RWPE2 (cell line): ENCODE results near the gene PUM1.

ENCODE experiments used
- ATAC-seq: fragments of 200-7000 bp; cut with Tn5 transposase; 3 replicates; pipeline ENCODE4 v1.9.1; 2021; ENCODE audit warnings: low read depth
- DNase-seq: peaks from one replicate; pipeline ENCODE4 v3.0.0-alpha.2; 2020; ENCODE audit warnings: low spot score
- H3K27ac ChIP-seq: fragments of 450-650 bp; 2 replicates; pipeline ENCODE4 v1.5.1; 2017; ENCODE audit warnings: mild to moderate bottlenecking; ENCODE audit not compliant: poor library complexity, severe bottlenecking
- H3K27me3 ChIP-seq: fragments of 250-450 bp; sonication (Bioruptor Pico); 2 replicates; pipeline ENCODE4 v1.5.1; 2021; ENCODE audit warnings: mild to moderate bottlenecking, moderate library complexity; ENCODE audit not compliant: insufficient read depth, poor library complexity, severe bottlenecking
- H3K36me3 ChIP-seq: fragments of 250-450 bp; sonication (Bioruptor Pico); 2 replicates; pipeline ENCODE4 v1.5.1; 2020; ENCODE audit warnings: low read depth, mild to moderate bottlenecking, moderate library complexity
- H3K4me1 ChIP-seq: fragments of 250-450 bp; sonication (Bioruptor Pico); 2 replicates; pipeline ENCODE4 v1.5.1; 2021; ENCODE audit warnings: mild to moderate bottlenecking, moderate library complexity; ENCODE audit not compliant: insufficient read depth, poor library complexity, severe bottlenecking
- H3K4me3 ChIP-seq: fragments of 250-450 bp; sonication (Bioruptor Pico); 2 replicates; pipeline ENCODE4 v1.5.1; 2021; ENCODE audit warnings: mild to moderate bottlenecking, moderate library complexity; ENCODE audit not compliant: severe bottlenecking
- H3K9me3 ChIP-seq: fragments of 250-450 bp; sonication (Bioruptor Pico); 2 replicates; pipeline ENCODE4 v1.5.1; 2021; ENCODE audit warnings: mild to moderate bottlenecking, moderate library complexity; ENCODE audit not compliant: severe bottlenecking
- TF ChIP-seq, protein P1 (sequence below): fragments of 450-650 bp; IDR thresholded peaks from one replicate; pipeline ENCODE4 v1.5.1; 2017; ENCODE audit warnings: mild to moderate bottlenecking, moderate library complexity; ENCODE audit not compliant: poor library complexity, severe bottlenecking

The PUM1 gene

DNA sequence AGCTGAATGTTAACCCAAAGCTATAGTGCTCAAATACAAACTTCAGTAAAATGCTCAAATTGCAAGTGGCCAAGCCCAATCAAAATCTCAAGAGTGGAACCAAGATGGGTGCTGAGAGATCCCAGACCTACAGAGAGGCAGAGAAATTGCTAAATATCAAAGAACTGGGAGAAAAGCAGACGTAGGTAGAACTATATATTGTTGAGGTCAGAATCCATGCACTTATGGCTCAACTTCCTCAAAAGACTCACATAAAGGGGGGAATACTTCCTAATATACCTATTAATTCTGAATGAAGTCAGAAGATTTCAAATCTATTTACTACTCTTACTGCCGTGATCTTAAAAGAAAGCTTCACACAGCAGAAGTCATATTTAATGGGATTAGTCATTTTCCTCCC is 65.2 kb downstream of the PUM1 start:
- peaks cover 86% of the 10 kb centered on the region for H3K36me3 ChIP-seq

DNA sequence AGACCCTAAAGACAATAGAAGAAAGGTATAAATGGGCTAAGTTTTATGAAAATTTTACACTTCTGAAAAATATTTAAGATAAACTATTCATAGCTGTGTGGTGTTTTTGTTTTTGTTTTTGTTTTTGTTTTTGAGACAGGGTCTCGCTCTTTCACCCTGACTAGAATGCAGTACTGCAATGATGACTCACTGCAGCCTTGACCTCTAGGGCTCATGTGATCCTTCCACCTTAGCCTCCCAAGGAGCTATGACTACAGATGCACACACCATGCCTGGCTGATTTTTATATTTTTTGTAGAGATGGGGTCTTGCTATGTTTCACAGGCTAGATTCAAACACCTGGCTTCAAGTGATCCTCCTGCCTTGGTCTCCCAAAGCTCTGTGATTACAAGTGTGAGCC is 66.6 kb downstream of the PUM1 start:
- no peak for DNase-seq

More for the DNA sequence above, 65.2 kb downstream of the PUM1 start:
- H3K9me3 ChIP-seq: no peaks in the 10 kb centered on the region
- TF ChIP-seq, protein P1, sequence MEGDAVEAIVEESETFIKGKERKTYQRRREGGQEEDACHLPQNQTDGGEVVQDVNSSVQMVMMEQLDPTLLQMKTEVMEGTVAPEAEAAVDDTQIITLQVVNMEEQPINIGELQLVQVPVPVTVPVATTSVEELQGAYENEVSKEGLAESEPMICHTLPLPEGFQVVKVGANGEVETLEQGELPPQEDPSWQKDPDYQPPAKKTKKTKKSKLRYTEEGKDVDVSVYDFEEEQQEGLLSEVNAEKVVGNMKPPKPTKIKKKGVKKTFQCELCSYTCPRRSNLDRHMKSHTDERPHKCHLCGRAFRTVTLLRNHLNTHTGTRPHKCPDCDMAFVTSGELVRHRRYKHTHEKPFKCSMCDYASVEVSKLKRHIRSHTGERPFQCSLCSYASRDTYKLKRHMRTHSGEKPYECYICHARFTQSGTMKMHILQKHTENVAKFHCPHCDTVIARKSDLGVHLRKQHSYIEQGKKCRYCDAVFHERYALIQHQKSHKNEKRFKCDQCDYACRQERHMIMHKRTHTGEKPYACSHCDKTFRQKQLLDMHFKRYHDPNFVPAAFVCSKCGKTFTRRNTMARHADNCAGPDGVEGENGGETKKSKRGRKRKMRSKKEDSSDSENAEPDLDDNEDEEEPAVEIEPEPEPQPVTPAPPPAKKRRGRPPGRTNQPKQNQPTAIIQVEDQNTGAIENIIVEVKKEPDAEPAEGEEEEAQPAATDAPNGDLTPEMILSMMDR: no peak
- DNase-seq (no peak), ATAC-seq (no peak)
- H3K27me3 ChIP-seq: no peaks in the 10 kb centered on the region
- H3K27ac ChIP-seq: no peak overlapping the region
- H3K4me3 ChIP-seq: no peak overlapping the region
- H3K4me1 ChIP-seq: peaks cover 7% of the 10 kb centered on the region

DNA sequence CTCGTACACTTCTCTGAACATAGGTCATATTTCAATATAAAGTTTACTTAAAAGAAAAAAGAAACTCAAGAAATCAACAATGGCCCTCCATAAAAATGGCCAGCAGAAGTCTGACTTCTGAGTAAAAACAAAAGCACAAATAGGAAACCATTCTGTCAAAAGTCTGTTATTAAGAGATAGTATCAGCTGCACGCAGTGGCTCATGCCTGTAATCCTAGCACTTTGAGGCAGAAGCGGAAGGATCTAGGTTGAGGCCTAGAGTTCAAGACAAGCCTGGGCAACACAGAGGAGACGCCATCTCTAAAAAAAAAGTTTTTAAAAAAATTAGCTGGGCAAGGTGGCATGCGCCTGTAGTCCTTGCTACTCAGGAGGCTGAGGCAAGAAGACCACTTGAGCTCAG is 67.3 kb downstream of the PUM1 start:
- ATAC-seq (no peak), DNase-seq (no peak)
- Histone ChIP-seq H3K9me3 (no peaks in the 10 kb centered on the region), H3K36me3 (peaks cover 86% of the 10 kb centered on the region), H3K27me3 (no peaks in the 10 kb centered on the region), H3K4me1 (no peaks in the 10 kb centered on the region), H3K4me3 (no peak overlapping the region), H3K27ac (no peak overlapping the region)
- TF ChIP-seq, protein P1: no peak

More for the DNA sequence above, 66.6 kb downstream of the PUM1 start:
- Histone ChIP-seq H3K4me3 (no peak overlapping the region), H3K27me3 (no peaks in the 10 kb centered on the region), H3K9me3 (no peaks in the 10 kb centered on the region), H3K27ac (no peak overlapping the region), H3K36me3 (peaks cover 86% of the 10 kb centered on the region), H3K4me1 (no peaks in the 10 kb centered on the region)
- ATAC-seq: no peak
- TF ChIP-seq, protein P1: no peak

DNA sequence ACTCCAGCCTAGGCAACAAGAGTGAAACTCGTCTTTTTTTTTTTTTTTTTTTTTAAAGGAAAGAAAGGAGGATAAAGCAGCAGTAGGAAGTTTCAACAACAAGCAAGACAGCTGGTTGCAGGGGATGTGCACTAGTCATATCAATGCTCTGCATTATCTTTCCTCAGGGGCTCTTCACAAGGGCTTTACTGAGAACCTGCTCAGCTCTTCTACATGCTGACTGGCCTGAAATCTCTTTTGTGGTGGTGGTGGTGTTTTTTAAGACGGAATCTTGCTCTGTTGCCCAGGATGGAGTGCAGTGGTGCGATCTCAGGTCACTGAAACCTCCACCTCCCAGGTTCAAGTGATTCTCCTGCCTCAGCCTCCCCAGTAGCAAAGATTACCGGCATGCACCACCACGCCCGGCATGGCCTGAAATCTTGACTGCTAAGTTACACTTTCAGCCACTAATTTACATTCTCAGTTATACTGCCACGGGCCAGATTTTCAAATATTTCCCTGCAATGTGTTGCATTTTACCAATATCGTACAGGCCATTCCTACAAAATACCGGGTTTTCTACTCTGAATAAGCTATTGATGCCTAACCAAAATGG is 68.0 kb downstream of the PUM1 start:
- Histone ChIP-seq H3K4me3 (no peak overlapping the region), H3K27me3 (no peaks in the 10 kb centered on the region), H3K36me3 (peaks cover 86% of the 10 kb centered on the region), H3K9me3 (no peaks in the 10 kb centered on the region), H3K4me1 (no peaks in the 10 kb centered on the region), H3K27ac (no peak overlapping the region)
- DNase-seq: no peak
- TF ChIP-seq, protein P1: no peak
- no peak for ATAC-seq

DNA sequence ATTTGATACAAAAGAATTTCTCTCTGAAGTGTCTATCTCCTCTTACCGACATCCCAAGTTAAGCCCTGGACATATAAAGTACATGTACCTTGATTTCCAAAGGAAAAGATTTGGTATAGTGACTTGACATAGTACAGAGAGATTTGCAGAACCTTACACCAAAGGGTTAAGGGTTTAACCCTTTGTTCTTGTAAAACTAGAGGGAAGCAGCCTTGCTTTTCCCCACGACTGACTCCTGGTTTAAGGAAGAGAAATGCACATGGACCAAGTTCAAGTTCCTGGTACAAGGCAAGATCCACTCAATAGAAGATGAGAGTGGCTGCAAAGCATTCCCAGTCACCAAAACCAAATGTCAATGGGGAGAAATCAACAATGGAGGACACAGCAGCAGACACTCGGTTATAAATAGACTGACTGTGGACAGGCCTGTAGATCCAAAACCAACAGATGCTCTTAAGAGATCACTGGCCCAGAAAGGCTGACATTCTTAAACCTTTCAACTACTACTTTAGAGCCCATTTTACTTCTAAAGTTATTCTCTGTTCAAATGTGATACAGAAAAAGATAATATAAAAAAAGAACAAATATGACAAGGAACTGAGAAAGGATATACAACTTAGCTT is 69.4 kb downstream of the PUM1 start:
- no peak for DNase-seq
- TF ChIP-seq, protein P1: no peak
- ATAC-seq: no peak
- peaks cover 5% of the 10 kb centered on the region for H3K4me1 ChIP-seq
- no peaks in the 10 kb centered on the region for H3K9me3 ChIP-seq
- no peaks in the 10 kb centered on the region for H3K27me3 ChIP-seq
- H3K27ac ChIP-seq: no peak overlapping the region
- peaks cover 87% of the 10 kb centered on the region for H3K36me3 ChIP-seq
- no peak overlapping the region for H3K4me3 ChIP-seq
